SH-SY5Y (cell line): ENCODE results near the gene HYAL2.

Experiments used
- GATA2 ChIP-seq: IDR thresholded peaks from 2 replicates; pipeline ENCODE4 v1.6.1; 2011; ENCODE audit warnings: mild to moderate bottlenecking, low read depth, low read length
- GATA3 ChIP-seq: IDR thresholded peaks from 2 replicates; pipeline ENCODE4 v1.6.1; 2011; ENCODE audit warnings: low read depth, mild to moderate bottlenecking, low read length, moderate library complexity

DNA sequence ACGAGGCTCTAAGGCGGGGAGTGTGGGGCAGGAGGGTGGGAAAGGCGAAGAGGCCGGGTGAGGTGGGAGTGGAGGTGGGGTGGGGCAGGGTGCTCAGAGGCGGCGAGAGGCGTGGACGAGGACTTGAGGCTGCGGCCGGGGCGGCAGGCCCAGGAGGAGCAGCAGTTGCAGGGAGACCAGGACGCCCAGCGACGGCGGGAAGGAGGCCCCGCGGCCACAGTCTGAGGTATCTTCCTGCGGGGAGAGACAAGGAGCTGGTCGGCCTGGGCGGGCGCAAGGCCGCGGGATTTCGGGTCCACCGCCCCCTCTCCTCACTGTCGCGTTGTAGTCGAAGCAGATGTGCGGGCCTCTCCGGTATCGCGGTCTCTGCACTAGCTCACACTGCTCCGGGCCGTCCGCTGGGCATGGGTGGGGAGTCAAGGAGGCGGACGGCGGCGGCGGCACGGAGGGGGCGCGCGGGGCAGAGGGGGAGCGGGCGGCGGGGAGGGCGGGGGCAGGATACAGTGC lies 42.1 kb upstream of the HYAL2 start:
- TF ChIP-seq GATA2 (no peak), GATA3 (no peak)
